ENCODE measurements around the gene CRYAB.

Gene CRYAB, protein sequence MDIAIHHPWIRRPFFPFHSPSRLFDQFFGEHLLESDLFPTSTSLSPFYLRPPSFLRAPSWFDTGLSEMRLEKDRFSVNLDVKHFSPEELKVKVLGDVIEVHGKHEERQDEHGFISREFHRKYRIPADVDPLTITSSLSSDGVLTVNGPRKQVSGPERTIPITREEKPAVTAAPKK

DNA sequence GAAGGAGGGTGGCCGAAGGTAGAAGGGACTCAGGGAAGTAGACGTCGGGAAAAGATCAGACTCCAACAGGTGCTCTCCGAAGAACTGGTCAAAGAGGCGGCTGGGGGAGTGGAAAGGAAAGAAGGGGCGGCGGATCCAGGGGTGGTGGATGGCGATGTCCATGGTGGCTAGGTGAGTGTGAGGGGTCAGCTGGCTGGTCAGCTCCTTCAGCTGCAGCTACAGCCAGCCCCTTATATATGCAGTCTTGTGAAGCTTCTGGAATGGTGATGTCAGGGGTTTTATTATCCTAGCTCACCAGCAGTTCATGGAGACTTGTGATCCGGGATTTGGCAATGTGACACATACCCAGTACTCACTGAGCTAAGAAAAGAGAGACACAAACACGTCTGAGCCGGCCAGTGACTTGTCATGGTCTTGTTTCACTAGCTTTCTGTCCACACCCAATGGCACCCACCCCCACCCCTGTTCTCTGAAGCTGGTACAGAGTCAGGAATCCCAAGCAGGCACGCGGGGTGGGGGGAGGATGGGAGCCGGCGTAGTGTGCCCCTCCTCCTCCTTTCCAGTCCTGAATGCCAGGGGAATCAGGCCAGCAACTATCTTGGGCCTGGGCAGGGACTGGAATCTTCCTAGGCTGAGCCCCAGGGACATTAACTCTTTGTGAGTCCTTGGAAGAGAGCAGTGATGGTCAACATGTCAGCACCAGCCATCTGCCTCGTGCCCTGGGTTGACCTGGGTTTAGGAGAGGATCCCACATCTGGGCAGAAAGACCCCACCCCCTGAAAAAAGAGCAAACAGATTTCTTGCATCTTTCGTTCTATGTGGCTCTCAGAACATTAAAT lies at the start of gene CRYAB:
TSS of gene CRYAB (minus strand) at position 208 of the 839 bp plus-strand sequence. CDS start at position 162, 46 bp downstream.
- no peak for DNase-seq

DNA sequence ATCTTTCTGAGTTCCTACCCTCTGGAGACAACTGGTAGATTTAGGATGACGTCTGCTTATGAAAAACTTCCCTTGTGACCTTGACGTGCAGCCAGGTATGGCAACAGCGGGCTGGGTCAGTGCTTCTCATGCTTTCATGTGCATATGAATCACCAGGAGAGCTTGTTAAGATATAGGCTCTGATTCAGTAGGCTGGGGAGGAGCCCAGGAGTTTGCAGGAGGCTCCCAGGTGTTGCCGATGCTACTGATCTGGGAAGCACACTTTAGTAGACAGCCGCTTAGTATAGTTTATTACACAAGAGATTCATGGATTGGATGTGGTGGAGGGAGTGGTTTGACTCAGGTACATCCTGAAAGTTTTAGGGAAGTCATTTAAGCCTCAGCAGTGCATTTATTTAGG lies 49.3 kb upstream of the CRYAB start:
- DNase-seq, result no peak

DNA sequence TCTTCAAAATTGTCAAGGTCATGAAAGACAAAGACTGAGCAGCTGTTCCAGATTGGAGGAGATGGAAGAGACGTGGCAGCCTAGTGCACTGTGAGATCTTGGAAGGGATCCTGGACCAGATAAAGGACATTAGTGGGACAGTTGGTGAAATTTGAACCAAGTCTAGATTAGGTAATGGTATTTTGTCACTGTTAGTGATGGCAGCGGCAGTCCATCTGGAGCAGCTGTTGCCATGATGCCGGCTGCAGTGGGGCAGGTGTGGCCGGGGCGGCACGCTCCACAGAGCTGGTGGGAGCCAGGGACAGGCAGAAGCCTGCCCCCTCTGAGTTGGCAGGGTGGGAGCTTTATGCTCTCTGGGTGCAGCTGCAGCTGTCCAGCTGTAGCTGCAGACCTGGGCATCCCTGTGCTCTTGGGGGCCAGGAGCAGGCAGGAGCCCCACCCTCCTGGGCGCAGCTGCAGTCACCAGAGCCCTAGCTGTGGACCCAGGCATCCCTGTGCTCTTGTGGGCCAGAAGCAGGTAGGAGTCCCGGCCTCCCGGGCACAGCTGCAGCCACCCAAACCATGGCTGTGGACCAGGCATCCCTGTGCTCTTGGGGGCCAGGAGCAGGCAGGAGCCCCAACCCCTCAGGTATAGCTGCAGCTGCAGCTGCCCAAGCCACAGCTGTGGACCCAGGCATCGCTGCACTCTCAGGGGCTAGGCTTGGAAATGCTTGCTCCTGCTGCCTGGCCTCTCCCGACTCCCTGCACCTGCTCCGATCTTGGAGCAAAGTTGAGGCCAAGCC lies 46.3 kb upstream of the CRYAB start:
- no peak for DNase-seq

DNA sequence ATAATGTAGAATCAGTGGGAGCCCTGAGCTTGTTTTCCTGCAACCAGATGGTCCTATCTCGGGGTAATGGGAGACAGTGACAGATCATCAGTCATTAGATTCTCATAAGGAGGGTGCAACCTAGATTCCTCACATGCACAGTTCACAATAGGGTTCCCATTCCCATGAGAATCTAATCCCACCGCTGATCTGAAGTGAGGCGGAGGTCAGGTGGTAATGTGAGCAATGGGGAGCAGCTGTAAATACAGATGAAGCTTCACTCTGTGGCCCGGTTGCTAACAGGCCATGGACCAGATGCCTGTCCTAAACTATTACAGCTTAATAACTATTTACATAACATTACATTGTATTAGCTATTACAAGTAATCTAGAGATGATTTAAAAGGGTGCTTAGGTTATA lies 42.6 kb upstream of the CRYAB start:
- no peak for DNase-seq

DNA sequence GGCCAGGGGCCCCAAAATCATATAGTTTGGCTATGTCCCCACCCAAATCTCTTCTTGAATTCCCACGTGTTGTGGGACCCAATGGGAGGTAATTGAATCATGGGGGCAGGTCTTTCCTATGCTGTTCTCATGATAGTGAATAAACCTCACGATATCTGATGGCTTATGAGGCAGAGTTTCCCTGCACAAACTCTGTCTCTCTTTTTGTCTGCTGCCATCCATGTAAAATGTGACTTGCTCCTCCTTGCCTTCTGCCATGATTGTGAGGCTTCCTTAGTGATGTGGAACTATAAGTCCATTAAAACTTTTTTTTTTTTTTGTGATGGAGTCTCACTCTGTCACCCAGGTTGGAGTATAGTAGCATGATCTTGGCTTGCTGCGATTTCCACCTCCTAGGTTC lies 40.0 kb upstream of the CRYAB start:
- DNase-seq, result no peak

DNA sequence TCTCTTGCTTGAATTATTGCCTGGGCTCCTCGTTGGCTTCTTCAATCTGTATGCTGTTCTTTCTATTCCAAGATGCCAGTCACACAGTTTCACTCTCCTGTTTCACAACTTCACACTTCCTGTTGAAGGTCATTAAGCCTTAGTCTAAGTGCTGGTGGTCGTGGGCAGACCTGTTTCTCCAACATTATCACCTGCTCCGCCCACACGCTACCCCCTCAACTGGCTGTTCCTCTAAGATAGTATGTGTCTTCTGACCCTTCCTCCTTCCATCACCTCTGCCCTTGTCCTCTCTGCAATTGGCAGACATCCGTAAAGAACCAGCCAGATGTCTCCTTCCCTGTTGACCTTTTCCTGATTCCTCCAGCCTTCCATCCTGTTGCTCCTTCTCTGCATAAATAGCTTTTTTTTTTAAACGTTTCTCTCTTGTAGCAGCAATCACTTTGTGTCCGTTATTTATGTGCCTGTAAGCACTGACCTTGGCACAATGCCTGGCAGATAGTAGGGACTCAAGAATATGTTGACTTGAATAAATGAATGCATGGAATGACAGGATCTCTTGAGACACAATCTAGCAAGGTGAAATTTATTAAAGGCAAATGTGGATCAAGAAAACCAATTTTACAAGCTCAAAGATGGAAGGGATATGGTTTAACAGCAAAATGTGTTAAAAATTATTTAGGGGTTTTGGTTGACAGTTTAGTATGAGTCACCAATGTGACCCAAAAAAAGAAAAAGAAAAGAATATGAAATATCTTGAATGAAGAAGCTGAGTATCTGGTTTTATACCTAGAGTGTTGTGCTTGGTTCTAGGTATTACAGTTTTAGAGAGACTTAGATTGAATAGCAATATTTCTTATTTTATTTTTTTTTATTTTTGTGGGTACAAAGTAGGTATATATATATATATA lies 38.2 kb upstream of the CRYAB start:
- no peak for DNase-seq

DNA sequence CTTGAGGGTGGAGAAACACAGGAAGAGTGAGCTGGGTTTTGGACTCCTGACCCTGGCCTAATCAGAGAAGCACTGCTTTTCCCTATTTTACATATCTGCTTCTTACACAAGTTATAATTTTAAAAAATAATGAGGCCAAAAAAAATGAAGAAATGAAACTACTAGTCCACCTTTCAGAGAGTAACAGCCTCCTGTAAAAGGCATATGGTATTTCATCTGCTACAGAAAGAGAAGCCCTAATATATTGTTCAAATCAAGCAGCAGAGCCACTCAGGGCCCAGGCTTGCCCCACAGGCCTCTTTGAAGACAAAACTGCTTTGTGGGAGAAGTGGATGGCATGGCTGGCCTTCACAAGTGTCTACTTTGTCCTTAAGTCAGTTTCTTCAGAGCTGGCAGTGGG lies 35.6 kb upstream of the CRYAB start:
- no peak for DNase-seq

DNA sequence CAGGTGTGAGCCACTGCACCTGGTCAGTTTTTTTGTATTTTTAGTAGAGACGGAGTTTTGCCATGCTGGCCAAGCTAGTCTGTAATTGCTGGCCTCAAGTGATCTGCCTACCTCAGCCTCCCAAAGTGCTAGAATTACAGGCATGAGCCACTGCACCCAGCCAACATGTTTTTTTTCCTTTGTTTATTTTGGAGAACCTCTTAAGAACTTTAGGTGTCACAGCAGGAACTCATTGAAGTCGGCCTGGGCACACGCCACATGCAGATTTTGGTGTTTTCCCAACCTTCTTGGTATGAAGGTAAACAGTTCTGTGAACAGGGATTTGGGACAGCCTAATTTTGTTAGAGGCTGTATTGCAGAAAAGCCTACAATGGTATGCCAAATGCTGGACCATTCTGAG lies 34.9 kb upstream of the CRYAB start:
- no peak for DNase-seq

DNA sequence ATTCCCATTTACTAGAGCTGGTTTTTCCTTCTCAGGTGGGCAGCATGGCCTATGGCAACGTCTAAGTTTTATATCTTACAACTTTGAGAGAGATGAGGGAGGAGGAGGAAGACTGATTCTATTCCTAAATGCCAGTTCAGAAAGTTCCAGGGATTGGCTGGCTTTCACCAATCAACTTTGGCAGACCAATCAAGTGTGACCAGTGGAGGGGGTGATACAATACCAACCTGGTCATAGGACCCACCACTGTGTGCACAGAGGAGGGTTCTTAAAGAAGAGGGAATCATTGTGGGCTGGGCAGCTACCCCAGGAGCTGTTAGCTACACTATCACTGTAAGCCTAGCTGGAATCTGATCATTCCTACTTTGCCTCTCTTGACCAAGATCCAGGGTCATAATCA lies 33.6 kb upstream of the CRYAB start:
- no peak for DNase-seq

DNA sequence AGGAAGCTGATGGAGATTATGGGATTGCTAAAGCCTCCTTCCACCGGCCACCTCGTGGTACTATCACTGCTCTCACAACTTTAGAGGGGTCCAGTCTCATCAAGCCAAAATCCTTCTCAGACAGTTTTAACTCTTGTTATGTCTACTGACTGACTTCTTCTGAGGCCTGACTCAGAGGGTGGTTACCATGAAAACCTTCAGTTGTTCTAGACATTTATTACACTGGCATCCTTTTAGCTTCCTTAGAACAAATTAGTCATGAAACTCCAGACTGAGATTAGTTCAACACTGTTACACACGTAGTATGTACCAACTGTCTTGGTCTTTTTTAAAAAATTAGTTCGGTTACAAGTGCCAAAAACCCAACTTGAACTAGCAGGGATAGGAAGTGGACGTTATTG lies 33.1 kb upstream of the CRYAB start:
- peak; percentile 52 for DNase-seq

DNA sequence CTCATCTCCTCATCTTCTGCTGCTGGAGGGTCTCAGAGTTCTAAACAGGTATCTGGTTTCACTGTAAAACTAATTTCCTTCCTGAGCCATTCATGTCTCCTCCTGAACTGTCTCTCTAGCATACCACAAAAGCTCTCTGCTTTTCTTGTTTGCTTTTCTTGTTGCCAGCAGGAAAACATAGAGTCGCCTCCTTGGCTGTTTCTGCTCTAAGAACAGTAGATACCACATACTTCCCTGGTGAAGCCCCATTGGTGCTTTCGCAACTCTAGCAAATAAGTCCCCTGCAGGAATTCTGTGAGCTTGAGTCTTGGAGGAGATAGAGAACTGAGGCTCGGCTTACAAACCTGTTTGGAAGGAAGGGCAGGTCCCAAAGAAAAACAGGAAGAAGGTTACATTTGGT lies 32.6 kb upstream of the CRYAB start:
- no peak for DNase-seq

DNA sequence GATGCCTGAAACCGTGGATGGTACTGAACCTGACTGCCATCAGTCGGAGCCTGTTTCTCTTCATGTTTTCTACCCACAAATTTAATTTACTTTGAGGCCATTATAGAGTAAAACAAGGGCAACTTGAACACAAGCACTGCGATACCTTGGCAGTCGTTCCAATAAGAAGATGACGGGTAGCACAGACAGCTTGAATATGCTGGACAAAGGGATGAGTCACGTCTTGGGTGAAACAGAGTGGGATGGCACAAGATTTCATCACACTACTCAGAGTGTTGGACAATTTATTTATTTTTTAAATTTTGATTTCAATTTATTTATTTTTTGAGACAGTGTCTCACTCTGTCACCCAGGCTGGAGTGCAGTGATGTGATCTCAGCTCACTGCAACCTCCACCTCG lies 31.3 kb upstream of the CRYAB start:
- no peak for DNase-seq

DNA sequence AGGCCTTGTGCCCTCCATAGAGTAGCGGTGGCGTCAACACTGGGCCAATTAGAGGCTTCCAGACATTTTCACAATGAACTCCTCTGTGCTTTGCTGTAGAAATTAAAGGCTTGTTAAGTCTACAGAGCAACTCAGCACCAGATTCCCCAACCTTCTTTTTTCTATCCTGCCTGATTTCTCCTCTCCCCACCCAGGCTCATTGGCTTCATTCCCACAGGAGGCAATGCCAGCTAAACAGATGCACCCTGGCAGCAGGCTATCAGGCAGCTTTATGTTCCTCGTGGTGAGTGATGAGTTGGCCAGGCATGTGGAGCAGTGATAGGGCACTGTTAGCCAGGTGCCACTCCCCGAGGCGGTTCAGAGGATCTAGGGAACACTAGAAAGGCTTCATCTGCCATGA lies 30.4 kb upstream of the CRYAB start:
- no peak for DNase-seq

DNA sequence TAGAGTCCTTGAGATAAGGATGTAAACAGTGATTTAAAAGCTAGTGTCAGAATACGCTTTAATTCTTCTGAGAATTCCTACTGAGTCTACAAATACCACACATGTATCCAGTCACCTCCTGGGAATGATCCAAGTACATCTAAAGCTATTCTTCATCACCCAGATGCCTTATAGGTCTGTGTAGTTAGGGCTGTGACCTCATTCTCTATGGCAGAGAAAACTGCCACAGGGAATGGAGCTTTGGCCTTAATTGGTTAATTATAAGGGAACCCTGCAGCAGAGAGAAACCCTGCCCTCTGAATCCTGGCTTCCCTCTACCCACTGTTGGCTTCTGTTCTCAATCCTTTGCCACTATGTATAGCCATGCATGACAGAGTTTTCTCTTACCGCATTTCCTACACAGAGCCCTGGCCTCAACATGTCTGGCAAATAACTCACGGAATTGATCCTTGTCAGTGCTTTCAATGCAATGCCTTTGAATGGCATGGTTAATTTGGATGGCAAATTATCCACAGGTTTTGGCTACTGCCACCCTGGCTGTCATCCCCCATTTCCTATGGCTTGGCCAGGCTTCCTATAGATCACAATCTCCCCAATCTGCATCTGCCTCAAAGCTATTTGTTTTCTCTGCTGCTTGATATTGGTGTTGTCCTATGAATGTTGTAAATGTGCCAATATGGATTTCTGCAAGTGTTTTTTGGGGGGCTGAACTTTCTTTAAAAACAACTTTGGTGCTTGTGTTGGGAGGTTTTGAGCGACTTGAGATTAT lies 28.4 kb upstream of the CRYAB start:
- no peak for DNase-seq

DNA sequence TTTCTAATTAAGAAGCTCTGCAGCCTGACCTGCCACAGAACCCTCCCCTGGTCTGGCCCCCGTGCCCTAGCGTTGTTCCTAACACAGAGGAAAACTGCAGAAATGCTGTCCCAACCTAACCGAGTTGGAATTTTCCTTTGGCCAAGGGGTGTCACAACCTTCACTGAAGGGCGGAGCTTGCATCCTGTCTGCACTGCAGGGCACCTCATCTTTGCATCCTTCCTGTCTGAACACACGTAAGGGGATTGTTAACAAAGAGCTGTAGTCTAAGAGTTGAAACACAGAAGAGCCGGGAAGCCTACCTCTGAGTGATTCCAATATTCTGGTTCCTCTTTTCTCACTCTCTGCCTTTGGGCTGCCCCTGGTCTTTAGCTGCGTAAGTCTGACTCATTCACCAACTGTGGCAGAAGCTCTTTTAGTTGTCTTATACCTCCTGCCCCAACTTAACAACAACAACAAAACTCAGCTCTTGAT lies 27.2 kb upstream of the CRYAB start:
- peak; percentile 73 for DNase-seq

DNA sequence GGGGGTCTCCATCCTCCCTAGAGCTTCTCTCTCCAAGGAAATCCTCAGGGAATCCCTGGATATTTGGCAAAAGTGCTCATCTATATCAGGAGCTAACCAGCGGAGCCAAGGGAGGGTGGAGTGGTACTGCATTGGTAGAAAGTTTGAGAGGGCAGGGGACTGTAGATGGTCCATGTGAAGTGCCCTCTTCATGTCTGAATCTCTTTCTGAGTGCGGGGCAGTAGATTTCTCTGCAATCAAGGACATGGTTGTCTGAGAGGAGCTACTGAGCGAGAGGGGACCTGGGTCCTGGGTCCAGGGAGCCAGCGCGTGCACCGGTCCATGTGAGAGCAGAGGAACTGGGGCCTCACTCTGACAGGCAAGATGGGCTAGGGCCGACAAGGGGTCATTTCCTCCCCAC lies 26.3 kb upstream of the CRYAB start:
- no peak for DNase-seq

DNA sequence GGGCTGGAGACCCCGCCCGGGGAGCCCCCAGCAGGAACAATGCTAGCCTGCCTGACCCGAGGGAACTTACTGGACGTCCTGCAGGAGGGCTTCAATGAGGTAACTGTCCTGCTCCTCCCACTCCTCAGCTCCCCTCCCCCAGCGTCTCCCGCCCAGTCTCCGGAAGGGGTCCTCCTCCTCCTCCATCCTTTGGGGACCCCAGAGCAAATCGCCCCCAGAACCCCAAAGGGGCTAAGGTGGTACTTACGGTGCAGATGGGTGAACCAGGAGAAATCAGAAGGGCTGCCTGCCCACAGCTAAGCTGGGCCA lies 25.8 kb upstream of the CRYAB start:
- DNase-seq, result peak; percentile 10

DNA sequence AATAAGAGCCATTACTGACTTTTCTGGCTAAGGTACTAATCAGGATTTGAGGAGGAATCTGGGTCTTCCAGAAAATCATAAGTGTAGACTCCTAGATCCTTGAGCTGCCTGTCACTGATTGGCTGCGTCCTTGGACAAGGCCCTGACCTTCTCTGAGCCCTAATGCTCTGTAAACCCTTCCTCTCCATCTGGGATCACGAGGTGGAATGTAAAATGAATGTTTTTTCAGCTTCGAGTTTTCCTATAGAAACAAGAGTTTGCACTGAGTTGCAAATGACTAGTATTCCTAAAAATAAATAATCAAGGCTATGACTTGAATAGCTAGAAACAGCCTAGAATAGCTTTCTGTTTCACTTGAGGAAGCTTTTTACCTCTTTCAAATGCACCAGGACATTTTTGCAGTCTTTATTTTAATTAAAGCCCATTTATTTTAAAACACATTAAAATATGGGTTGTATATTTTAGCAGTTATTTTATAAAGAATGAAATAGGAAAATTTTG lies 24.5 kb upstream of the CRYAB start:
- DNase-seq, result no peak

DNA sequence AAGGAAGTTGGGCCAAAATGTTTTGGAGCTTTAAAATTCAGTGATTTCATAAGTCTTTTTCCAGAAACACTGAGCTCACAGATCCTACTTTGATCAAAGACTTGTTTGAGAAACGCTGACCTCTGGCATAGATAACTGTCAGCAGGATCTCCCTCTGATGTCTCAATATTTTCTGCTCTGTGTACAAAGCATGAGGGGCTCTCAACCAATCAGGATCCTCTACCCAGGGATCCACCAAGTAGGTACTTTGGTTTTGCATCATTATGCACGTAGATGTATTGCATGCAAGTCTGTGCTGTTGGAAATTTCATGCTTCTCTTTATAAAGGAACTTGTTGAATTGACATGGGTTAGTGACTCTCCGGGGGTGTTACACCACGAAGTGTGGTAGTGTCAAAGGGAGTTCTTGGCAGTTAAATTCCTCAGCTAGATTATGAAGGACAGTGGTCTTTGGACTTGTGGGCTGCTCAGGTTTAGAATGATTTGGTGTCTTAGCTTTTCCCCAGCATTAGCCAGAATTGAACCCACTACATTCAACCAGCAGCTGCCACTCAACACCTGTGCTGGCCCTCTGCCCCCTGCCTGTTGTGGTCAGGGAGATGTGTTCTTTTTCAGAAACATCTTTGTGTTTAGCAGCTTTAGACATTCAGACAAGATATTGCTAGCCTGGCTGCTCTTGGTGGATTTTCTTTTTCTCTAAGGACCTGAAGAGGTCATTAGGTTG lies 23.9 kb upstream of the CRYAB start:
- DNase-seq, result peak; percentile 51

DNA sequence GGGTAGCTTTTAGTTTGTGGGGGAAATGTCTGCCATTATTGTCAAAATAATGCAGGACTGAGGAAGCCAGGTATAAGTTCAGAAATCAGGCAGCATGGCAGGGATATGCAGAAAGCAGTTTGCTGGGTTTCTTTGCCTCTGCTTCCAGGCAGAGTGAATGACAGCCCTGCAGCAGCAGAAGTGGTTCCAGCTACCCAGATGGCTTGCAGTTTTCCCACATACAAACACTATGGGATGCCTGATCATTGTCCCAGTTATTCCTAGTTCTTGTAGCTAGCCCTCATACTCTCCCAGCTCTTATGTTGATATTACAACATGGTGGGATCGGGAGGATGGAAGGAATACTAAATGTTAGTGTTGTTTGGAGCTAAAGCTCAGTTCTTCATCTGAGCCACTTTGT lies 22.7 kb upstream of the CRYAB start:
- DNase-seq, result no peak

DNA sequence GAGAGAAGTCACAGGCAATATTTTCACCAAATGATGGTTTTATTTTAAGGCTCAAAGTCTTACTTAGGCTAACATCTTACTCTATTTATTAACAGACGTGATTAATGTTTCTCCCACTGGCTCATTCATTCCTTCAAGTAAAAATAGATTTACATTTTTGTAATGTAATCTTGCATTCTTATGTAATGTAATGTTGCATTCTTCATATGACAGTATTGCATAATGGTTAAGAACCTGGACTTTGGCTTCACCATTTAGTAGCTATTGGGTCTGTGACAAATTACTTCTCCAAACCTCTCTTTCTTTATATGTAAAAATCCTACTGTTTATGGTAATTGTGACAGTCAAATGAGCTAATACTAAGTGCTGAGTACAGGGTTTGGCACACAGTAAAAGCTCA lies 22.3 kb upstream of the CRYAB start:
- DNase-seq, result no peak
